Fibroblast of mammary gland (primary cell): ENCODE measurements around the gene INHBA.

Experiments
- DNase-seq: peaks from one replicate; pipeline ENCODE4 v3.0.0-alpha.2; 2010; ENCODE audit warnings: low read depth
- H3K4me3 ChIP-seq: 2 replicates; pipeline ENCODE4 v1.5.1; 2011; ENCODE audit warnings: low read depth, mild to moderate bottlenecking, low read length, moderate library complexity; ENCODE audit not compliant: control insufficient read depth
- TF ChIP-seq, protein P1 (sequence below): conservative IDR thresholded peaks from 2 replicates; pipeline ENCODE4 v1.5.1; 2011; ENCODE audit warnings: low read depth, low read length, inconsistent platforms; ENCODE audit not compliant: control insufficient read depth, insufficient read depth

INHBA gene

DNA sequence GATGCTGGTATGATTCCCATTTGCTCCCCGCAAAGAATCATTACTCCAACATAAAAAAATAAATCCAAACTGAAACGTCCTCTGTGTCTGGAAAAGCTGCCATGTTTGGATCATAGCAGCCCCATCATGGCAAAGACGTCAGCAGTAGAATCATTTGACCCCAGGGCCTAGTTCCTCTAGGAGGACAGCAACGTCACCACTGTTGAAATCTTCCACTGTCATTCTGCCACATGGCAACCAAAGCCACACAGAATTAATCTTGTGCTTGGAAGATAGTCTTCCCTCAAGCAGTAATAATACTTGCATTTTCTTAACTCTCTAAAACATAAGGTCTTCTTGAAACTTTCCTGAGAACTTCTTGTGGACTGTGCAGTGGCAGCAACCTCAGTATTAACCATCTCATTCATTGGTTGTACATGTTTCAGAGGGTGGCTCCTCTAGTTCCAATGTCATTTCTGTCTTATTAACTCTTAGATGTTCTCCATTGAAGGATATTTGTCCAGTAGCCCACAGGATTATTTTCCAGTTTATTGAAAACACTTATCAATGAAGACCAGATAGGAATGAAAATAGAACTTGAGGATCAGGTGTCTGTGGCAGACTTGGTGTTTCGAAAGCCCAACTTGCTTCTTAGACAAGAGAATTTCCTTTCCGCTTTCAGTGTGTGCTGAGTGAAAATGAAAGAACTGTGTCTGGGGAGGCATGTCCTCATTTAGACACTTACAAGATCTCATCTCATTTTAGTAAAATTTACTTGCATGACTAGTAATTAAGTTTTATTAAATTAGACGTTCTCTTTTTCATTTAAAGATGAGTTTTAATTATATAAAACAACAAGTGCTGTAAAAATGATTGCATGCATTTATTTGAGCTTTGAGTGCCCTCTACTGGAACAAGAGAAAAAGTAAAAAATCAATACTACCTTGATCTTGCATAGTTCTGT is 28.9 kb upstream of the INHBA start:
- TF ChIP-seq, protein P1, sequence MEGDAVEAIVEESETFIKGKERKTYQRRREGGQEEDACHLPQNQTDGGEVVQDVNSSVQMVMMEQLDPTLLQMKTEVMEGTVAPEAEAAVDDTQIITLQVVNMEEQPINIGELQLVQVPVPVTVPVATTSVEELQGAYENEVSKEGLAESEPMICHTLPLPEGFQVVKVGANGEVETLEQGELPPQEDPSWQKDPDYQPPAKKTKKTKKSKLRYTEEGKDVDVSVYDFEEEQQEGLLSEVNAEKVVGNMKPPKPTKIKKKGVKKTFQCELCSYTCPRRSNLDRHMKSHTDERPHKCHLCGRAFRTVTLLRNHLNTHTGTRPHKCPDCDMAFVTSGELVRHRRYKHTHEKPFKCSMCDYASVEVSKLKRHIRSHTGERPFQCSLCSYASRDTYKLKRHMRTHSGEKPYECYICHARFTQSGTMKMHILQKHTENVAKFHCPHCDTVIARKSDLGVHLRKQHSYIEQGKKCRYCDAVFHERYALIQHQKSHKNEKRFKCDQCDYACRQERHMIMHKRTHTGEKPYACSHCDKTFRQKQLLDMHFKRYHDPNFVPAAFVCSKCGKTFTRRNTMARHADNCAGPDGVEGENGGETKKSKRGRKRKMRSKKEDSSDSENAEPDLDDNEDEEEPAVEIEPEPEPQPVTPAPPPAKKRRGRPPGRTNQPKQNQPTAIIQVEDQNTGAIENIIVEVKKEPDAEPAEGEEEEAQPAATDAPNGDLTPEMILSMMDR, result peak; percentile 44
- no peak overlapping the region for H3K4me3 ChIP-seq
- peak; percentile 57 for DNase-seq

- H3K4me3 ChIP-seq, result no peak overlapping the region
- TF ChIP-seq, protein P1, result no peak
- DNase-seq, result no peak
Observed at GRCh38 chr7:41730668-41731067, 27.8 kb upstream of the INHBA start.

DNA sequence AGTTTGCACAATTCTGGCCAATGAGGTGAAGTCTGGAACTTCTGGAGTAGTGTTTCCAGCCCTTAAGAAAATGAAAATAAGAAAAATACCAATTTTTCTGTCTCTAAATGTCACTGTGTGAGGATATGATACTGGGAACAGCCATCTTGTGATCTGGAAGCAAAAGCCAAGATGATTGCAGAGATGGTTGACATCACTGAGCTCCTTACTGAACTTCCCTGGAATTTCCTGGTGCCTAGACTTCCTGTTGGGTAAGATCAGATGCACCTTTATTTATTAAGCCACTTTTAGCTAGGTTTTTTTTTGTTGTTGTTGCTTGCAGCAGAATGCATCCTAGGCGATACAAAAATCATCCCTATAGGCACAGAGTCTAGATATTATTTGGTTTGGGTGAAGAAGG is 27.3 kb upstream of the INHBA start:
- H3K4me3 ChIP-seq, result no peak overlapping the region
- TF ChIP-seq, protein P1, result no peak
- DNase-seq, result no peak

DNA sequence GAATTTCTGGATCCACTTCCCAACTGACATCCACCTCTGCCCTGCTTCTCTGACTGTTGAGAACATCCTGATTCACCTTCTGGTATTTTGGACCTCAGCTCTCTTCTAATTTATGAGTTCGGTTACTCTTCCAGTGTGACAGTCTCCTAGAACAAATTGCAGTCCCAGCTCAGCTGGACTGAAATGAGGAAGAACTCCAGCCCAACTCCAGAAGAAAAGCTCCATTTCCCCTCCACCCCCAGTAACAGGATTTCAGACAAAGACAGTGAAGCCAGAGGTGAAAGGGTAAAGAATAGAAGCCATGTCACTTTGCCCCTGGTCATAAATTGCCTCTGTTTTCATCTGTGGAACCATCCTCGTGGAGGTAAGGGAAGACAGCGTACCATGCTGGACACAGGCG is 26.2 kb upstream of the INHBA start:
- no peak for DNase-seq
- TF ChIP-seq, protein P1, result no peak
- H3K4me3 ChIP-seq, result no peak overlapping the region

DNA sequence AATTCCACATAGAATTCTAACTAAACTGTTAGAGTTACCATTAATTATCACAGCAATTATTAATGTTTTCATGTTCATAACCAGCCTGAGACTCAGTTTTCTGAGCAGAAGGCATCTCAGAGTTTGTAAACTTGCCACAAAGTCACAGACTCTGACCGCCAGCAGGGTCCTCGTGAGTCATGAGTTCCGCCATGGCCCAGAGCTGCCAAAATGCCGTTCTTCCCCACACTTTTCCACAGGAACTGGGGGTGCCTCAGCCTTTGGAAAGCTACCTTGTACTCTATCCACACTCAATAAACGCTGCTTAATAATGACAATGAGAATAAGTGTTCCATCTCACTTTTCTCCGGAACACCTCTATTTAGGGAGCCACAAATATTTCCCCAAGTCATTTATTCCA is 22.1 kb upstream of the INHBA start:
- TF ChIP-seq, protein P1, result no peak
- no peak for DNase-seq
- no peak overlapping the region for H3K4me3 ChIP-seq

GRCh38 chr7:41720886-41721285 is 18.0 kb upstream of the INHBA start:
- no peak for DNase-seq
- H3K4me3 ChIP-seq, result no peak overlapping the region
- TF ChIP-seq, protein P1, result no peak
